OCI-LY7 (cell line): ENCODE results near the gene AQP12B. TPM values are rescaled to one million over a fixed set of nuclear protein-coding genes. Genes with fewer than 3 reads are reported as not detected.

Experiments
- BruUV-seq: library from RNA; stranded (reverse); fragments of 400-500 nt; replicated peaks from 2 replicates; lab custom pipeline; 2021; lab: Mats Ljungman, UMichigan
- CTCF ChIA-PET: fragments of 300-600 bp; sonication (Branson Sonifier 250); formaldehyde crosslinking; loops from one replicate; lab custom pipeline; 2022; ENCODE audit warnings: antibody characterized with exemption; ENCODE audit not compliant: unreplicated experiment; lab: Charles Lee
- POLR2A ChIA-PET: fragments of 300-600 bp; sonication (Branson Sonifier 250); formaldehyde crosslinking; loops from one replicate; lab custom pipeline; 2022; ENCODE audit warnings: antibody characterized with exemption; lab: Charles Lee
- DNase-seq: peaks from one replicate; pipeline ENCODE4 v3.0.0-alpha.2; 2015; ENCODE audit warnings: low spot score
- H2AFZ ChIP-seq: fragments of 200-600 bp; sonication (generic), shearing (Covaris generic); 2 replicates; pipeline ENCODE4 v1.6.1; 2014; ENCODE audit warnings: mild to moderate bottlenecking, antibody characterized with exemption, low read length, moderate library complexity
- H3K27ac ChIP-seq: fragments of 200-600 bp; sonication (generic); 2 replicates; pipeline ENCODE4 v1.5.1; 2014; ENCODE audit warnings: mixed run types, low read depth, mild to moderate bottlenecking, moderate library complexity, low read length, inconsistent platforms; ENCODE audit not compliant: poor library complexity, severe bottlenecking
- H3K36me3 ChIP-seq: fragments of 200-600 bp; sonication (generic); 2 replicates; pipeline ENCODE4 v1.6.1; 2014; ENCODE audit warnings: mild to moderate bottlenecking, antibody characterized with exemption, low read length, moderate library complexity, mixed read lengths; ENCODE audit not compliant: insufficient read depth
- H3K4me1 ChIP-seq: fragments of 200-600 bp; sonication (generic); 2 replicates; pipeline ENCODE4 v1.5.1; 2014; ENCODE audit warnings: mild to moderate bottlenecking, low read length; ENCODE audit not compliant: insufficient read depth, poor library complexity, severe bottlenecking
- H3K4me2 ChIP-seq: fragments of 200-600 bp; sonication (generic); 2 replicates; pipeline ENCODE4 v1.6.1; 2014; ENCODE audit warnings: mild to moderate bottlenecking, low read length
- H3K4me3 ChIP-seq: fragments of 200-600 bp; sonication (generic); 2 replicates; pipeline ENCODE4 v1.5.1; 2014; ENCODE audit warnings: mild to moderate bottlenecking, low read depth, low read length; ENCODE audit not compliant: poor library complexity, severe bottlenecking
- H3K79me2 ChIP-seq: fragments of 200-600 bp; sonication (generic); 2 replicates; pipeline ENCODE4 v1.6.1; 2016; ENCODE audit warnings: low read depth, mild to moderate bottlenecking, low read length, moderate library complexity, mixed read lengths; ENCODE audit not compliant: insufficient read depth
- H3K9me2 ChIP-seq: fragments of 200-600 bp; sonication (generic); 2 replicates; pipeline ENCODE4 v1.6.1; 2016; ENCODE audit warnings: mild to moderate bottlenecking, low read length, mixed read lengths; ENCODE audit not compliant: insufficient read depth
- H3K9me3 ChIP-seq: fragments of 200-600 bp; sonication (generic); 2 replicates; pipeline ENCODE4 v1.6.1; 2014; ENCODE audit warnings: mild to moderate bottlenecking, mixed run types, low read length, mixed read lengths
- H4K20me1 ChIP-seq: fragments of 200-600 bp; sonication (generic); 2 replicates; pipeline ENCODE4 v1.6.1; 2014; ENCODE audit warnings: mild to moderate bottlenecking, antibody characterized with exemption, low read length, moderate library complexity, mixed read lengths; ENCODE audit not compliant: insufficient read depth
- CTCF ChIP-seq: fragments of 200-600 bp; sonication (generic); conservative IDR thresholded peaks from 2 replicates; pipeline ENCODE4 v1.5.1; 2014; ENCODE audit warnings: mild to moderate bottlenecking, antibody characterized with exemption, low read length, moderate library complexity, mixed read lengths
- EZH2phosphoT487 ChIP-seq: fragments of 200-600 bp; sonication (generic); IDR thresholded peaks from 2 replicates; pipeline ENCODE4 v1.6.1; 2018; ENCODE audit warnings: low read depth, borderline replicate concordance, mild to moderate bottlenecking, mixed run types, antibody characterized with exemption, low read length, moderate library complexity, mixed read lengths
- intact Hi-C: fragments of 100-400 bp; cut with micrococcal nuclease; formaldehyde crosslinking; loops from one replicate; pipeline ENCODE4 v1.10.0; 2022; ENCODE audit not compliant: unreplicated experiment
- total RNA-seq, 2 experiments: library from RNA; depleted of rRNA in 1 of 2; stranded (reverse); fragments of >200 nt in 1 of 2; shearing (Covaris generic) in 1 of 2; gene quantifications; 2 replicates each; pipeline ENCODE4 v1.2.3, GENCODE V29; 2014 to 2022

AQP12B gene
- total RNA-seq, 2 experiments from 2014 or later = not detected

DNA sequence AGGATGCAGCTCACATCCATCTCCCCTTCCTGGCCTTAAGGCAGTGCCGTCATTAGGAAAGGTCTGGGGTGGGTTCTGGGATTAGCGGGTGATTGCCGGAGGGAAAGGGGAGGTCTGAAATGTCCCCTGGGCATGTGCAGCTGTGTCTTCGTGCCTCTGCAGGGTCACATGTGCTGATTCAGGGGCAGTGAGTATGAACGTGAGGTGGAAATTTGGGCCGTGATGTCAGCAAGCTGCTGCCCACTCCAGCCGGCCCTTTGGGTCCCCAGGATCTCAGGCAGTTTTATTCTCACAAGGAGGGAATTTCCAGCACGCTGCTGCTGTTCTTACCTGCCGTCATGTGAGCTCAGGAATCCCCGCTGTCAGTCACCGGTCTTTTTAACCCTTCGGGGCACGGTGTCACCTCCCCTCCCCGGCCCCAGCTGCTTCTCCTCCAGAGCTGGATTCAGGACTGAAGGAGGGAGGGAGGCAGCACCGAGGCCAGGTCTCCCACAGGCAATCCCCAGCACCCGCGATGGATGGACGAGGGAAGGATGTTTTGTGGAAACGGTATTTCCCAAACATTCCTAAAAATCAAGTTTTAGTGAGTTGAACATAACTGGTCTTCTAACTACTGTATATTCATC, 33.9 kb downstream of the AQP12B start:
- no peak for DNase-seq
- POLR2A ChIA-PET = no interaction called here
- Histone ChIP-seq H3K4me2 (no peak overlapping the region), H3K9me3 (no peaks in the 10 kb centered on the region), H3K36me3 (no peaks in the 10 kb centered on the region), H3K79me2 (no peaks in the 10 kb centered on the region), H2AFZ (no peak overlapping the region), H3K4me1 (no peaks in the 10 kb centered on the region), H3K9me2 (no peaks in the 10 kb centered on the region), H3K27ac (no peak overlapping the region), H4K20me1 (no peaks in the 10 kb centered on the region), H3K4me3 (no peak overlapping the region)
- TF ChIP-seq EZH2phosphoT487 = no peak
- no peak for TF ChIP-seq CTCF
- intact Hi-C loops = no loop called here
- no TSS peak for BruUV-seq
- CTCF ChIA-PET = no interaction called here

GRCh38 chr2:240648155-240648649, 34.5 kb downstream of the AQP12B start:
- intact Hi-C loops = no loop called here
- no peak overlapping the region for H3K27ac ChIP-seq
- H3K4me2 ChIP-seq = no peak overlapping the region
- no peak overlapping the region for H2AFZ ChIP-seq
- H3K9me3 ChIP-seq = no peaks in the 10 kb centered on the region
- DNase-seq = no peak
- H3K4me1 ChIP-seq = no peaks in the 10 kb centered on the region
- BruUV-seq = no TSS peak
- no peaks in the 10 kb centered on the region for H3K36me3 ChIP-seq
- no peaks in the 10 kb centered on the region for H4K20me1 ChIP-seq
- H3K9me2 ChIP-seq = no peaks in the 10 kb centered on the region
- no peak overlapping the region for H3K4me3 ChIP-seq
- ChIA-PET CTCF (no interaction called here), POLR2A (no interaction called here)
- H3K79me2 ChIP-seq = no peaks in the 10 kb centered on the region
- TF ChIP-seq CTCF (no peak), EZH2phosphoT487 (no peak)

DNA sequence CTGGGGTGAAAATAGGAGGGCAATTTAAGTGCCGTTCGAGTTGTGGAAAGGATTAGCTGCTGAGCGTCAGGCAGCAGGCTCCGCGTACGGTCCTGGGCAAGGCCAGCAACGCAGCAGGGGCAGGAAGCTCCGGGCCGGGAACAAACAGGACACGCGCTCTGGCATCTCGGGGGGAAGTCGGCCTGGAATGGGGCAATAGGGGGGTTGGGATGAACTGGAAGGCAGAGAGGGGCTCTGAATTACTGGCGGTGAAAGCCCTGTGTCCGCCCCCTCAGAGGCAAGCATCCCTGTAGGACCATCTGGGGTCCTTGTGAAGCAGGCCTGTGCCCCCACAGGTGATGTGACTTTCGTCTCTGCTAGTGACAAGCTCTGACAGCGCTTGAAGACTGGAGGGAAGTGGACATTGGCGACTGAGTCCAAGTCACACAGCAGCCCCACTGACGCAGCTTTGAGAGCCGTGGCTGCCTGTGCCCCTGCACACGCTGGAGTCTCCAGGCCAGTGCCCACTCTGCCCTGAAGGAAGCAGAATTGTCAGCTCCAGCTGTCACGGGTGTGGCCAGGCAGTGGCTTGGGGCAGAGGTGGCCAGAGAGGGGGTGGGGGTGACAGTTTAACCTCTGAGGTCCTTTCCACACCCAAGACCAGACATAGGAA, 35.1 kb downstream of the AQP12B start:
- Histone ChIP-seq H3K4me2 (no peak overlapping the region), H2AFZ (no peak overlapping the region), H3K9me3 (no peaks in the 10 kb centered on the region), H4K20me1 (no peaks in the 10 kb centered on the region), H3K27ac (no peak overlapping the region), H3K9me2 (no peaks in the 10 kb centered on the region), H3K79me2 (no peaks in the 10 kb centered on the region), H3K4me1 (no peaks in the 10 kb centered on the region), H3K36me3 (no peaks in the 10 kb centered on the region), H3K4me3 (no peak overlapping the region)
- intact Hi-C loops = no loop called here
- CTCF ChIA-PET = no interaction called here
- BruUV-seq = no TSS peak
- no peak for DNase-seq
- TF ChIP-seq CTCF = no peak
- TF ChIP-seq EZH2phosphoT487 = no peak
- POLR2A ChIA-PET = no interaction called here
